ENCODE results near the gene TRAPPC1. TPM values are rescaled to one million over a fixed set of nuclear protein-coding genes. Genes with fewer than 3 reads are reported as not detected.

Gene TRAPPC1
- total RNA-seq, 1 donor from 2014 or later, result 108 TPM

GRCh38 chr17:7940034-7940433 is 8.3 kb upstream of the TRAPPC1 start:
- ATAC-seq, result no peak

DNA sequence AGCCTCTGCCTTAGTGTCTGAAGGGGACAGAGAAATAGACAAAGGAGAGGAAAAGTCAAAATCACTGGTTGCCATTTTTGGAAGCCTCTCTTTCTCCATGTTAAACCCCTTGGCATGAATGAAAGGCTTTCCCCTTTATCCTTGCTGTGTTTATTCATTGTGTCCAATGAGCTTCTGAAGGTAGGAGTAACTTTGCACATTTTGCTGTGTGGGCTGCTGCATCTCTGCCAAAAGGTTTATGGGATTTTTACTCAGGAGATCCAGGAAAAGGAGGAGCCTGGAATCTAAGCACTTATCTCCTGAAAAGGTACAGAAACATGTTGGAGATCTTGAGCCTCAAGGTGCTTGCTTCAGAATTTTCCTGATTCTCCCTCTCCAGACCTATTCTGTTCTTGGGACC is 4.1 kb upstream of the TRAPPC1 start:
- ATAC-seq, result no peak

GRCh38 chr17:7932949-7933348 is 1.2 kb upstream of the TRAPPC1 start:
- ATAC-seq, result no peak

GRCh38 chr17:7932483-7932891 is 741 bp upstream of the TRAPPC1 start:
- ATAC-seq, result peak; percentile 4

GRCh38 chr17:7930841-7931631 is 710 bp downstream of the TRAPPC1 start:
- ATAC-seq, result no peak

DNA sequence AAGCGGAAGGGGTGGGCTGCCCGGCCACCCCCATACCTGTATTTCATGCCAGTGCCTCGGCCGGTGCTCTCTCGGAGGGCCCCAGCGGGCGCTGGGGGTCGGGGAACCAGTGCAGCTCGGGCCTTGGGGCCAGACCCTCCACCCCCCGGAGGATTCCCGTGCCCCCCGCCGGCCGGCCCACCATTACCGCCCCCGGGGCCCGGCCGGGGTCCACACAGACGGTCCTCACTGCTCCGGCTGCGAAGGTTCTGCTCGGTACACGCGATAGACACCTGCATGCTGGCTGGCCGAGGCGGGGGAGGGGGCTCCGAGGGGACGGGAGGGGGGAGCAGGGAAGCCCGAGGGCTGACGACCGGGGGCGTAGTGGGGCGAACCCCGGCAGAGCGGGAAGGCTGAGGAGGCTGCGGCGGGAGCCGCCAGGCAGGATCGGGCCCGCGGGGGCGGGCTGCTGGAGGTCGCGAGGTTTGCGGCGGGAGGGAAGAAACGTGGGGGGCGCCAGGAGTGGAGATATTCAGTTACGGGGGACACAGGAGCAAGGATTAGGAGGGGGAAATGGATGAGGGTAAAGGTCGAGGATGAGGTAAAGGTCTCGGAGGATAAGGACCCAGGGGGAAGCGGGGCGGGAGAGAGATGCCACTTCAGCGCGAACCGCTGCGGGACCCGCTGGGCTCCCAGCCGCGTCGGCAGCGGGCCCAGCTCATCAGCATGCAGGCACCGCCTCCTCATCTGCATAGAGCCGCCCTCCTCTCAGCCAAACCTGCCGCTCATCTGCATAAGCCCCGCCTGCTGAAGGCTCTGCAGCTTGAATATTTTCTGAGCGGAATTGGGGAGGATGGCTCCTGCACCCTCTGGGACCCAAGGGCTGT is 2.4 kb downstream of the TRAPPC1 start, which contains the start of gene KCNAB3:
TSS of gene KCNAB3 (minus strand) at position 699 of the 866 bp plus-strand sequence. CDS start at position 278, 421 bp downstream.
- ATAC-seq, result peak; percentile 37

GRCh38 chr17:7927596-7927995 is 4.2 kb downstream of the TRAPPC1 start:
- no peak for ATAC-seq

DNA sequence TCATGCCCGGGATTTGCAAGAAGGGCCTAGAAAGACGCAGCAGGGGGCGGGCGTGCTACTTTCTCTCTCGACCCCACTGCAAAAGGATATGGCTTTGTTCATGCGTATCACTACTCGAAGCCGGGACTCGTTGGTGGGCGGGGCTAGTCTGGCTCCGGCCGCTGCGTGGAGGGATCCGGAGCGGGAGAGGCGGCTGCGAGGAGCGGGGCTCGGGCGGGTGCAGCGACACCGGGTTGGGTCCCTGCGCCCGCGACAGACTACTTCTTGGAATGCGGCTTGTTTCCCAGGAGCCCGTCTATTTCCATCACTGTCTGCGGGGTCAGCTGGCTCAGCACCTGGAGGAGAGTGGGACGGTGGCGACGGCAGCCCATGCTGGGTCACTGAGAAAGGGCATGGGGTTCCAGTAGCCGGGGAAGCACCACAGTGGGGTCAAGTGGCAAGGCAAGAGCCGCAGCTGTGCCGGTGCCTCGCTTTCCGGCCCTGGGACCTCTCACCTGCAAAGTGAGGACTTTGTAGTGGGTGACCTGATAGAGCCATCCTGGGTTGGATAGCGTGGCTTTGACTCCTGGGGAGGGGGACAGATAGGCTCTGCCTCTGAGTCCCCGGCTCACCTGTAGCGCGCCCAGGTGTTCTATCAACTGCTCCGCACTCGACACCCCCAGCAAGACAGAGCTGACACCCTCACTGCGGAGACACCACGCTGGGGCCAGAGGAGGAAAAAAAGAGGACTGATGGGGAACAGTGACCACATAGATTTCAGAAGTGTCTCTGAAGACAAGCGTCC is 8.7 kb downstream of the TRAPPC1 start:
- peak; percentile 78 for ATAC-seq

- no peak for ATAC-seq
These were observed 9.4 kb downstream of the TRAPPC1 start for GRCh38 chr17:7922269-7922844.

GRCh38 chr17:7916808-7917207 is 14.9 kb downstream of the TRAPPC1 start:
- peak; percentile 13 for ATAC-seq

- ATAC-seq, result no peak
These were observed 15.4 kb downstream of the TRAPPC1 start for GRCh38 chr17:7916385-7916682.

- peak; percentile 78 for ATAC-seq
These were observed 15.9 kb downstream of the TRAPPC1 start, which contains the start of gene RNF227 for GRCh38 chr17:7915611-7916384. Gene RNF227, minus strand, starts transcription at chr17:7916289. Its CDS starts 94 bp downstream, at chr17:7916195.

- no peak for ATAC-seq
These were observed 16.6 kb downstream of the TRAPPC1 start for GRCh38 chr17:7915179-7915610.

DNA sequence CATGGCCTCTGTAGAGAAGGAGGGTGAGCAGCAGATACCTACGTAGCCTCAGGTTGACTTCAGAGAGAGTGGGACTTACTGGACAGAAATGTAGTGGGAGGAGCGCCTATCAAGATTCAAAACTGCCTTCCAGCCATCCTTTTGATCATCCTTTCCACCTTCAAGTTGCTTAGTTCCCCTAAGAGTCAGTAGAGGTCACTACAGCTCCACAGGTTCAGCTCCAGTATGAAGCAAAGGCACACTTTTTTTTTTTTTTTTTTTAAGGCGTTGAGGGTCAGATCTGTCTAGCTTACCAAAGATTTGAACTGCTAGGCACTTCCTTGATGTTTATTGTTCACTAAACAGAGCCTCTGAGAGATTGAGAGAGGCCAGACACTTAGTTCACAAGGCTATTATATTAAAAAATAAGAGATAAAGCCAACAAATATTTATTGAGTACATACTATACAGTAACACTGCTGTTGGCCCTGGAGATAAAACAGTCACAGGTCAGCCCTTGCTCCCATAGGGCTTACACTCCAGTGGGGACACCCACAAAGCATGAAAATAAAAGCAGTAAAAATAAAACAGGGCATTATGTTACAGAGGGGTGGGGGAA is 18.7 kb downstream of the TRAPPC1 start:
- peak; percentile 26 for ATAC-seq

DNA sequence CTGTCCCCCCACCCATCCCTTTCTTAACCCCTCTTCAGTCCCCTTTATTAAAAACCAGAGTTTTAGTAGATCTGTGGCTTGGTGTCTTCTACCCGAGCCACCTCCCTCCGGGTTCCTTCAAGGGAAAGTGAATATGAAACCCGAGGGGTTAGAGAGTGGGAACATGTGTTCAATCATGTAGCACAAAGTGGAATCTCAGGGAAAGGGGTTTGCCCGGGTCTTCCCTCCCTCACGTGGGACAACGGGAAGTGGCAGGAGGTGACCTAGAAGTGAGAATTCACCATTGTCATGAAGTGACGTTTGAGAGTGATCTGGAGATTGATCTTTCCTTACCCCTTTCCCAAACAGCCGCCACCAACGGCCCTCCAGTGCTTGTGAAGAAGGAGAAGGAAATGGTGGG is 20.6 kb downstream of the TRAPPC1 start:
- ATAC-seq, result no peak

- no peak for ATAC-seq
These were observed 21.0 kb downstream of the TRAPPC1 start for GRCh38 chr17:7910711-7911110.

DNA sequence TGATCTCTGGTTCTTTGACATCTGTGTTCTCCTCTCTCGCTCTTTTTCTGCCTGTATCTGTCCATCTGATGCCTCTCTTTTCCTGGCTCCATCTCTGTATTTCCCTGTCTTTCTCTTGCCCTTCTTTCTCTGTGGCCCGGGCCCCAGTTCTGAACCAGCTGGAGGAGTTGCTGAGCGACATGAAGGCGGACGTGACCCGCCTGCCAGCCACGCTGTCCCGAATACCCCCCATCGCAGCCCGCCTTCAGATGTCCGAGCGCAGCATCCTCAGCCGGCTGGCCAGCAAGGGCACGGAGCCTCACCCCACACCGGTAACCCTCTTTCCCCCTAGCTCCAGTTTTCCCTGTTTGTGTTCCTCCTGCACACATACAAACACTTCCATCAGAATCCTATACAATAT is 21.5 kb downstream of the TRAPPC1 start:
- ATAC-seq, result no peak

- no peak for ATAC-seq
These were observed 22.7 kb downstream of the TRAPPC1 start for GRCh38 chr17:7909089-7909488.

DNA sequence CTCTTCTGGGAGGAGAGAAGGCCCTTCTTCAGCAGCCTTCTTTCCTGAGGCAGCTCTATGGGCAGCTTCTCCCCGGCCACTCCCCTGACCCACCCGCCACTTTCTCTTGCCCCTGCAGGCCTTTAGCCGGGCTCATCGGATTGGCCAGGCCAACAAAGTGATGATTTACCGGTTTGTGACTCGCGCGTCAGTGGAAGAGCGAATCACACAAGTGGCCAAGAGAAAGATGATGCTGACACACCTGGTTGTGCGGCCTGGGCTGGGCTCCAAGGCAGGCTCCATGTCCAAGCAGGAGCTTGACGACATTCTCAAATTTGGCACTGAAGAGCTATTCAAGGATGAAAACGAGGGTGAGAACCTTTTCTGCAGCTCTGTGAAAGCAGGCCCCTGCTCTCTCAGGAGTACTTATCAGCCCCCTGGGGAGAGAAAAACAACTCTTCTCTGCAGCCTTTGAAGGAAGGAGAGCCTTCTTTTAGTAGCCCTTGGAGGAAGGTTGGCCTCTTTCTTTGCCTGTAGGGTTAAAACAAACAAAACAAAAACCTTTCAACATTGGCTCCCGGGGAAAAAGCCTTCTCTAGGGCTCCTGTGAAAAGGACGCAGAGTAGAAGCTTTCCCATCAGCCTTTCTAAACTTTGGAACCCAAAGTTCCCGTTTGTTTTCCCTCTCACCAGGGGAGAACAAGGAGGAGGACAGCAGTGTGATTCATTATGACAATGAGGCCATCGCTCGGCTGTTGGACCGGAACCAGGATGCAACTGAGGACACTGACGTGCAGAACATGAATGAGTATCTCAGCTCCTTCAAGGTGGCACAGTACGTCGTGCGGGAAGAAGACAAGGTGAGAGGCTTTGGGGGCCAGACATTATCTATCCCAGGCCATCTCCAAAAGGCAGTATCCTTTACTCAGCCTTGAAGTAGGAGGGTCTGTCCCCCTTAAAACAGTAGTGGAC is 28.3 kb downstream of the TRAPPC1 start:
- peak; percentile 49 for ATAC-seq

GRCh38 chr17:7897773-7898172 is 34.0 kb downstream of the TRAPPC1 start:
- ATAC-seq, result peak; percentile 56

All from esophagus mucosa (tissue), 1 donor.